ENCODE data around the gene PLXNB2.

PLXNB2 gene

DNA sequence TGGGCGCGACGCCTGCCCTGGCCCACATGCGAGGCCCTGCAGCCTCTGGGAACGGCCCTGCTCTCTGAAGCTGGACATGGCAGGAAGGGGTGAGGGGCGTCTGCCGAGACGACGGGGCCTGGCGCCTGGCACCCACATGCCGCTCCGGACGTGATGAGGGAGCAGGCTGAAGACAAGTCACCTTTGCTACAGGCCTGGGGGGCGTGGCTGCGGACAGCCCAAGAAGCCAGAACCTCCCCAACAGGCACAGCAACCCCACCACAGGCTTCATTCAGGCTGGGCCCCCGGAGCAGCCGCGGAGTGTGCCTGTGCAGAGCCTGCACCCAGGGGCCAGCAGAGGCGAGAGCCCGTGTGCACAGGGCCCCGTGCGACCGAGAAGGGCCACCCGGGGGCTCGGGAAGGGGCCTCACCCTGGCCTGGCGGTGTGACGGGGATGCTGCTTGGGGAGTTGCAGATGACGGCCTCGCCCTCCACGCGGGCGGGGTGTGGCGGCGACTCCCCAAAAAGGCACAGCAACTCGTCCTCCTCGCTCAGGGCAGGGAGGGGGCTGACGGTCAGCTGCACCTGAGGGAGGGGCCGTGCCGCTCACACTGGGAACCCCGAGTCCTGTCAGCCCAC lies 20.6 kb downstream of the PLXNB2 start:
- Histone ChIP-seq H3K4me3 (ENCODE audit: low read length) (no peak overlapping the region), H3K4me2 (ENCODE audit: low read length) (no peak overlapping the region), H3K27me3 (ENCODE audit: low read depth, low read length) (no peaks in the 10 kb centered on the region), H3K79me2 (ENCODE audit: low read length) (peaks cover 7% of the 10 kb centered on the region; the same call in 1 of the 2 replicates), H2AFZ (ENCODE audit: low read depth, low read length) (no peak overlapping the region), H3K36me3 (replicated peaks; ENCODE audit: low read depth, low read length) (no peaks in the 10 kb centered on the region), H3K4me1 (ENCODE audit: low read length) (peaks cover 2% of the 10 kb centered on the region; the same call in 1 of the 2 replicates), H4K20me1 (ENCODE audit: insufficient read depth, low read length) (peaks cover 13% of the 10 kb centered on the region), H3K9me3 (ENCODE audit: insufficient read depth, low read length) (no peaks in the 10 kb centered on the region), H3K9ac (ENCODE audit: low read length) (no peak overlapping the region), H3K27ac (ENCODE audit: low read length) (no peak overlapping the region)
- no peak for TF ChIP-seq EZH2phosphoT487 (IDR thresholded peaks at IDR 0.05; ENCODE audit: low read depth)
- no peak for TF ChIP-seq CTCF (IDR thresholded peaks at IDR 0.05; ENCODE audit: low read depth, low read length)

GRCh38 chr22:50286275-50286674 lies 21.2 kb downstream of the PLXNB2 start:
- Histone ChIP-seq H3K9me3 (ENCODE audit: insufficient read depth, low read length) (no peaks in the 10 kb centered on the region), H3K27ac (ENCODE audit: low read length) (no peak overlapping the region), H3K9ac (ENCODE audit: low read length) (no peak overlapping the region), H3K79me2 (ENCODE audit: low read length) (peaks cover 2% of the 10 kb centered on the region; the same call in 1 of the 2 replicates), H4K20me1 (ENCODE audit: insufficient read depth, low read length) (peaks cover 8% of the 10 kb centered on the region), H3K4me3 (ENCODE audit: low read length) (no peak overlapping the region), H3K36me3 (replicated peaks; ENCODE audit: low read depth, low read length) (peaks cover under 1% of the 10 kb centered on the region), H3K4me2 (ENCODE audit: low read length) (no peak overlapping the region), H3K27me3 (ENCODE audit: low read depth, low read length) (no peaks in the 10 kb centered on the region), H2AFZ (ENCODE audit: low read depth, low read length) (no peak overlapping the region), H3K4me1 (ENCODE audit: low read length) (no peaks in the 10 kb centered on the region)
- TF ChIP-seq CTCF (IDR thresholded peaks at IDR 0.05; ENCODE audit: low read depth, low read length) (no peak), EZH2phosphoT487 (IDR thresholded peaks at IDR 0.05; ENCODE audit: low read depth) (no peak)

DNA sequence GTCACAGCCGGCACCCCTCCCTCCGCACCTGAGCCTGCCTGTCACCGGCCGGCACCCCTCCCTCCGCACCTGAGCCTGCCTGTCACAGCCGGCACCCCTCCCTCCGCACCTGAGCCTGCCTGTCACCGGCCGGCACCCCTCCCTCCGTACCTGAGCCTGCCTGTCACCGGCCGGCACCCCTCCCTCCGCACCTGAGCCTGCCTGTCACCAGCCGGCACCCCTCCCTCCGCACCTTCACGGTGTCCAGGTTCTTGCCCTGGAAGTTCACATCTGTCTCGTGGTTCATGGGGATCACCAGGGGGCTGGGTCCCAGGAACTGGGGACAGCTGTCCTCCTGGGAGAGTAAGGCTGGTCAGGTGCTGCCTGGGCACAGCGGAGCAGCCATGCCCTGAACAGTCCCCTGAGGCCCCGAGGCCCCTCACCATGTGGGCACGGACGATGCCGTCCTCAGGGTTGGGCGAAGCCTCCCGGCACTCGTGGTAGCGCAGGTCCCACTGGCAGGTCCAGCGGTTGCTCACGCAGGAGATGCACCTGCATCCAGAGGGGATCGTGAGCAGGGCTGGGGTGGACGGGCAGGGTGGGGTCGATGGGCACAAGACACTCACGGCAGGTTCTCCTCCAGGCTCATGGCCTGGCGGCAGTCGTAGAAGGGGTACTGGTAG lies 21.7 kb downstream of the PLXNB2 start:
- Histone ChIP-seq H3K27me3 (ENCODE audit: low read depth, low read length) (no peaks in the 10 kb centered on the region), H3K4me3 (ENCODE audit: low read length) (no peak overlapping the region), H3K36me3 (replicated peaks; ENCODE audit: low read depth, low read length) (peaks cover 3% of the 10 kb centered on the region), H2AFZ (ENCODE audit: low read depth, low read length) (no peak overlapping the region), H3K9me3 (ENCODE audit: insufficient read depth, low read length) (no peaks in the 10 kb centered on the region), H3K27ac (ENCODE audit: low read length) (no peak overlapping the region), H3K4me2 (ENCODE audit: low read length) (no peak overlapping the region), H3K4me1 (ENCODE audit: low read length) (no peaks in the 10 kb centered on the region), H3K9ac (ENCODE audit: low read length) (no peak overlapping the region), H3K79me2 (ENCODE audit: low read length) (no peaks in the 10 kb centered on the region; the same call in 1 of the 2 replicates), H4K20me1 (ENCODE audit: insufficient read depth, low read length) (peaks cover 2% of the 10 kb centered on the region; the same call in 1 of the 2 replicates)
- TF ChIP-seq EZH2phosphoT487 (IDR thresholded peaks at IDR 0.05; ENCODE audit: low read depth) (no peak), CTCF (IDR thresholded peaks at IDR 0.05; ENCODE audit: low read depth, low read length) (no peak)

DNA sequence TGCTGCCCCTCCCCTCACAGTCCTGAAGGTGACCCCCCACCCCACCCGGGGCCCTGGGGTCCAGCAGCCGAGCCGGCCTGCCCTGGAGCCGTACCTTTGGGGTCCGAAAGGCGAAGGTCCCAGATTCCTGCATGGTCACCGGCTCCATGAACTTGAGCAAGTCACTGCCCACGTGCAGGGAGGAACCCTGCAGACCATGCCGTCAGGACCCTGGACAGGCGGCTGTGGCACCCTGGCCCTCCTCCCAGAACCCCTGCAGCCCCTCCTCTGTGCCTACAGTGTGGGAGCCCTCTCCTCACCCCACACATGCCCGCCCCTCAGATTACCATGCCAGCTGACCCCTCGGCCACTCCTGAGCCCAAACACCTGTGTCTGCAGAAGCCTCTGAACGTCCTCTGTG lies 23.0 kb downstream of the PLXNB2 start:
- Histone ChIP-seq H3K36me3 (replicated peaks; ENCODE audit: low read depth, low read length) (peaks cover 3% of the 10 kb centered on the region), H3K27me3 (ENCODE audit: low read depth, low read length) (no peaks in the 10 kb centered on the region), H3K4me1 (ENCODE audit: low read length) (no peaks in the 10 kb centered on the region), H3K4me3 (ENCODE audit: low read length) (no peak overlapping the region), H3K27ac (ENCODE audit: low read length) (no peak overlapping the region), H3K9me3 (ENCODE audit: insufficient read depth, low read length) (no peaks in the 10 kb centered on the region), H3K4me2 (ENCODE audit: low read length) (no peak overlapping the region), H3K79me2 (ENCODE audit: low read length) (no peaks in the 10 kb centered on the region; the same call in 1 of the 2 replicates), H4K20me1 (ENCODE audit: insufficient read depth, low read length) (no peaks in the 10 kb centered on the region), H3K9ac (ENCODE audit: low read length) (no peak overlapping the region), H2AFZ (ENCODE audit: low read depth, low read length) (no peak overlapping the region)
- TF ChIP-seq CTCF (IDR thresholded peaks at IDR 0.05; ENCODE audit: low read depth, low read length): no peak
- no peak for TF ChIP-seq EZH2phosphoT487 (IDR thresholded peaks at IDR 0.05; ENCODE audit: low read depth)

Data from OCI-LY3 (cell line).